ENCODE measurements around the gene ADAMTS14. TPM values are rescaled to one million over a fixed set of nuclear protein-coding genes. Genes with fewer than 3 reads are reported as not detected.

ADAMTS14 gene
- total RNA-seq, 1 donor from 2014 or later = not detected

DNA sequence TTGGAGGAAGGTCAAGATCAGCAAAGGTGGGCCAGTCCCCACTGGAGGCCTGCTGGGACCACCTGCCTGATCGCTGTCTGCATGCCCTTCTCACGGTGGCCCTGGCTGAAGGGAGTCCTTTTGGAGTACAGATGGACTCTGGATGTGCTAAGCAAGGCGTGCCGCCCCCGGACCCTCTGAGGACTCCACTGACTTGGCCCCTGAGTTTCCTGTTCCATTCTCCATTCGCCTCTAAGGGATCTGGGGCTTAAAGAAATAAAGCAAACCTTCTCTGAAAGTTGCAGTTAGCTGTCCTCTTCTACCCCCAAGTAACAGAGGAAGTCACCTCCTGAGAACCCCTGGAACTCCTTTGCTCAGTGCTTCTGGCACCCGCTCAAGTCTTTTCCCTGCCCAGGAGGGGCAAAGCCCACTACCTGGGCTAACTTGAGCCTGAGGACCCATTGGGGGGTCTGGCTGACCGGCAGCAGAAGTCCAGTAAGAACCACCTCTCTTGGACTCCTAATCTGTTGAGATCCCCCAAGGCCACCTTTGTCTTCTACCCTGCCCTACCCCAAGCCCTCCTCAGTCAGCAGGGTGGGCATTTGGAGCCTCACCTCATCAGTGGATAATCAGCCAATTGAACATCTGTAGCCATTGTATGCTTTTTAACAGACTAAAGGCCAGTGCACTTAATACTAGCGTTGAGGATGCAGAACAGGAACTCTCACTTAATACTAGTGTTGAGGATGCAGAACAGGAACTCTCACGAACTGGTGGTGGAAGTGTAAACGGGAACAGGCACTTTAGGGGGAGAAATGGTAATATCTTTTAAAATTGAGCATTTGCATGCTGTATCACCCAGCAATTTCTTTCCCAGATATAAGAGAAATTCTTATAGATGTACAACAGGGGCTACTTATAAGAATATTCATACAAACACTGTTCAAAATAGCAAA, 110.7 kb downstream of the ADAMTS14 start:
- DNase-seq (ENCODE audit: low read depth in 2 of 2) = no peak

DNA sequence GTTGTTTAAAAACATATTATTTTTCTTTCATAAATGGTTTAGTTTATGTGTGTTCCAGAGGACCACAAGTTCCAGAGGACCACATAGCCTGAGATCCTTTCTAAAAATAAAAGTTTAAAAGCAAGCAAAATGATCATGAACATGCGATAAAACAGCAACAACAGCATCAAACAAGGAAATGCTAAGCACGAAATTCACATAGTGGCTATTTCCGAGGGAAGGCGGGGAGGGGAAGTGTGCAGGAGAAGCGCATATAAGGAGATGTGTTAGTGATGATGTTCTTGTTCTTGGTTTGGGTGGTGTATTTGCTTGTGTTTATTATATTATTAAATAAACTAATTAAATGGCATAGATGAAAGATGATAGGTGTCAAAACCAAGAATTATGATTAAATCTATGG, 111.7 kb downstream of the ADAMTS14 start:
- no peak for DNase-seq (ENCODE audit: low read depth in 2 of 2)

DNA sequence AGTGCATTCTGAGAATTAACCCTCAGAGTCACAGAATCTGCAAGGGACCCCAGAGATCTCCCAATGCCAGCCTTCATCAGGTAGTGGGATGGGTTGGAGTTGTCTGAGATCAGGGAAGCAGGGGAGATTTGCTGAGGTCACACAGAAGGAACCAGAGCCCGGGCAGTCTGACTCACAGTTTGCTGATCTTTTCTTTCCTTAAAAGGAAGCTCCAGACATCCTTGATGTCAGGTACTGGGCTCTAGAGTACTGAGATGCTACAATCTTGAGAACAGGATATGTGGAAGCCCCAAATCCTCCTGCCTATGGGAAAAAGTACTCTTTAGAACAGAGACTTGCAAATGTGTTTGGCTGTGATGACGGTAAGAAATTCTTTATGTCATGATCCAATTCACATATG, 112.2 kb downstream of the ADAMTS14 start:
- no peak for DNase-seq (ENCODE audit: low read depth in 2 of 2)

DNA sequence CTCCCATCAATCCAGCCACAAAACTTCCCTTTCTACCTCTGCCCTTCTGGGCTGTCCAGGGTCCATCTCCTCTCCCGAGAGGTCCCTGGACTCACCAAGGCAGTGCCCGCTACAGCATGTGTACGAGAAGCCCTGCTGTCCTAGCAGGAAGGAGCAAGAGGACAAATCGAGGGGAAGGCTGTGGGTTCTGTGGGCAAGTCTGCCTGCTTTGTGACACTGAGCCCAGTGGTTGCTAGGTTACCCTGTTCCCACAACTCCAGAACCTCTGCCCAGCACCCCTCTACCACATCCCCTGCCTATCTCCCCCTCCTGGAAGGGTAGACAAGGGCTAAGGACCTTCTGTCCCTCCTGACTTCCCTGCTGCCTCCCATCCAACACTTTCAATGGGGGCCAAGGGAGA, 112.9 kb downstream of the ADAMTS14 start, which contains the start of gene TBATA:
TBATA (minus strand) TSS at position 188 of the 400 bp plus-strand sequence. CDS start 1,998 bp downstream, outside the sequence.
- no peak for DNase-seq (ENCODE audit: low read depth in 2 of 2)

DNA sequence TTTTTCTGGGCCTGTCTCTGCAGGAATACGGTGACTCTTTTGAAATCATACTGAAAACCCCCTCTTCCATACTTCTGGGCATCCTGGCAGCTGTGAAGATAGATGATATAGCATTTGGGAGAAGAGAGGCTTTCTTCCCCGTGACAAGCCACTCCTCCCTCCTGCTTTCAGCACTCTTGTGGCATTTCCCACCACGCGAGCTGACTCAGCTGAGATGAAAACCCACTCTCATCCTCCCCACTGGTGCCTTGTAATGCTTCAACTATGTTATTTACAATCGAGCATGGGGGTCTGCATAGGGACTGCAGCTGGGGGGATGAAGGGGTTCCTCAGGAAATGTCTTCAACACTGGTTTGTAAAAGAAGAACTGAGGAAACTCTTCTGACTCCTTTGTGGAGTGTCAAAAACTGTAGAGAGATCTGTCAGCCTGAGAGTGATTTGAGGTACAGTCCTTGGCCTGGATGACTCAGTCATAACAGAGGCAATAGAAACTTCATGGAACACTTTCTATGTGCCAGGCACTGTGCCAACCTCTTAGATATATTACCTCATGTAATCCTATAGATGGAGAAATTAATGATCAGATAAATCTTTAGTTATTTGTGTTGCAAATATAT, 114.6 kb downstream of the ADAMTS14 start:
- peak in 1 of 2 donors; percentile 11 for DNase-seq (ENCODE audit: low read depth in 2 of 2)

DNA sequence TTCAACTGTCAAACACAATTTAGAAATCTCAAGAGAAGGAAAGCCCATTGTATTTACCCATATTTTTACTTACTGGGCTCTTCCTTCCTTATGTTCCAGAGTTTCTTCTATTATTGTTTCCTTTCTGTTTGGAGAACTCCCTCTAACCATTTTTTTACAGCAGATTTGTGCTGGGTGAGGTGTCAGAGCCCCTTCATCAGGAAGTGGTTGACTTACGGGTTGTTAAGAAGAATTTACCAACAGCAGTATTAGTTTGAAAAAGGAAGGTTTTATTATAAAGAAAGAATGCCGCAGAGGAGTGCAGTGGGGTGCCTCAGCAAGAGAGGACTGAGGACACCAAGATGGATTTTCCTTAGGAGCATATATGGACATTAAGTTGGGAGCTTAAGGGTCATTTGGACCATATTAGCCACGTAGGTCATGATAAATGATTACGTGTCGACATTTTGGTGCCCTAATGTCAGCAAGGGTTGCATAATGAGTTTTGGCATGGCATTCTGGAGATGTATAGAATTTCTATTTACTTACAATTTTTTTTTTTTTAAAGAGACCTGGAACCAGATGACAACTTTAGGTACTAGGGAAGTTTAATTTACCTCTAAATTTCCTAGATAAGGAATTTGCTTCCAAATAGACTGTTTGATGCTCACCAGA, 119.2 kb downstream of the ADAMTS14 start:
- no peak for DNase-seq (ENCODE audit: low read depth in 2 of 2)

DNA sequence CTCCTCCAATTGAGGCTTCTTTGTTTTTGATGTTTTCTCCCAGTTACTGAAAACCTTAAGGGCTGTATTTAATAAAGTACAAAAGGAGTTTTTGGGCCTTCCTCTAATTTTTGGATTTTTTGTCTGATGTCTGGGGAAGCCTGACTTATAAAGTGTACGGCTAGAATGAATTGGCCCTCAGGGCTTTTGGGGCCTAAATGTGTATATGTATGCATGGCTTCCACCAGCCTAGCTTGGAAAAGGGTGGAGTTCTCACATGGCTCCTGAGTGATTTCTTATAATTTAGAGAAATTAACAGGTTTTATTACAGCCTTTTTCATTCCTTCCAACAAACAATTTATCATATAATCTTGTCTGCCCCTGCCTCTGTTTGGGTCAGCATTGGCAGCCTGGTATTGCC, 123.3 kb downstream of the ADAMTS14 start:
- DNase-seq (ENCODE audit: low read depth in 2 of 2) = no peak

DNA sequence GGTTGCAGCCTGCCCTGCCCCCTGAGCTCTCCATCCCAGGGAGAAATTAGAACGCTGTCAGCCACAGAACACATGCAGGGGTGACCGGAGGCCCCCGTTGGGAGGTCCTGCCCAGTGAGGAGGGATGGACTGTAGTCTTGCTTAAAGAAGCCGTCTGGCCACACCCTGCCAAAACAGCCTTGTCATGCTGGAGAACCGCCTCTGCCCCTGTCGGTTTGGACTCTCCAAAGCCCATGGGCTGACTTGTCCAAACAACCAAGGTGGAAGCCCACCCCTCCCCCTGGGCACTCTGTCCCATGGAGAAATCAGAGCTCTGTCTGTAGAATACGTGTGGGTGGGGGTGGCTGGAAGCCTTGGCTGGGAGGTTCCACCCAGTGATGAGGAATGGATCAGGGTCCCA, 125.5 kb downstream of the ADAMTS14 start:
- DNase-seq (ENCODE audit: low read depth in 2 of 2) = no peak

DNA sequence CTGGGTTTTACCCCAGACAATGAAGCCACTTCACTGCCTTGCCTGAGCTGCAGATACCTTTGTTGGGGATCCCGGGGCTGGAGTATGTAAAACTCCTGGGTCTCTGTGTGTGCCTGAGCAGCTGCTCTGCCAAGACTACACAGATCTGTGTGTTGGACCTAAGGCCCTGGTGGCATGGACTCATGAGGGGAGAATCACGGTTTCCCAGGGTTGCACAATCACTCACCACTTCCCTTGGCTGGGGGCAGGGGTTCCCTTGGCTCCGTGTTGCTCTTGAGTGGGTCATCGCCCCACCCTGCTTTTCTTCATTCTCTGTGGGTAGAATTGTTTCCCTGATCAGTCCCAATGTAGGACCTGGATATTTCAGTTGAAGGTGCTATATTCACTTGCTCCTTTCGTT, 126.8 kb downstream of the ADAMTS14 start:
- no peak for DNase-seq (ENCODE audit: low read depth in 2 of 2)

DNA sequence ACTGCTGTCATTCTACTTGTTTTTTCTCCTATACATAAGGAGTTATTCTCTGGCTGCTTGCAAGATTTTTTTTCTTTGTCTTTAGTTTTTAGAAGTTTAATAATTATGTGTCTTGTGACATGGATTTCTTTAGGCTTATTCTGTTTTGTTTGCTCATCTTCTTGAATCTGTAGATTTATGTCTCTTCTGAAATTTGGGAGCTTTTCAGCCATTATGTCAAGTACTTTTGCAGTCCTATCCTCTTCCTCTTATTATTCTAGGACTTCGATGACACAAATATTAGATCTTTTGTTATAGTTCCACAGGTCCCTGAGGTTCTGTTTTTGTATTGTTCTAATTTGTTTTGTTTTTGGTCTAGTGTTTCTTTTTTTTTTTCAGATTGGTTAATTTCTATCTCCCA, 129.5 kb downstream of the ADAMTS14 start:
- DNase-seq (ENCODE audit: low read depth in 2 of 2) = no peak

DNA sequence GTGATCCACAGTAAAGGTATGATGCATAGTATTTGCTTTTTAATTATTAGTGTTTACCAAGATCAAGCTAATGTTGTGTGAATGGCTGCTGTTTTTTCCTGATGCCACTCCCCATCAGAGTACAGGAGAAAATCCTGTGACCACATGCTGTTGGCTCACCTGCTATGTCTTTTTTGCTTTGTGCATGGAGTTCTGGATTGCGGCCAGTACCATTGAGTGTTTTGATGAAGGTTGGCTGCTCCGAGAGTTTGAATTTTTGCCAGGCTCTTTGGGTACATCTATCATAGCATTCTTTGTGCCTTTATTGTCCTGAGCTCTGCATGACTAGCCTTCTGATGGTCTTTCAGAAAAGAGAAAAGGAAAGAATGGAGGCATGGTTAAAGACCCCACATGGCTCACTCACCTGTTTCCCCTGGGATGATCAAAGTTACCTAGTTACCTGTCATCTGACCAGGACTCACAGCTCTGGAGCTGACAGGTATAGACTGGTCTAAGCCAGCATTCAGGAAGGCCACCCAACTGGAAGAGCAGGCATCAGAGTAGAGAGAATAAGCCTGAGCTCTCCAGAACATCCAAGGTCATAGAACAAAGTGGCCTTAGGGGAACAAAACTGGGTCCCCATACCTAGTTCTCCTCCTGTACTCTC, 131.6 kb downstream of the ADAMTS14 start:
- DNase-seq (ENCODE audit: low read depth in 2 of 2) = peak in 1 of 2 donors; percentile 7

DNA sequence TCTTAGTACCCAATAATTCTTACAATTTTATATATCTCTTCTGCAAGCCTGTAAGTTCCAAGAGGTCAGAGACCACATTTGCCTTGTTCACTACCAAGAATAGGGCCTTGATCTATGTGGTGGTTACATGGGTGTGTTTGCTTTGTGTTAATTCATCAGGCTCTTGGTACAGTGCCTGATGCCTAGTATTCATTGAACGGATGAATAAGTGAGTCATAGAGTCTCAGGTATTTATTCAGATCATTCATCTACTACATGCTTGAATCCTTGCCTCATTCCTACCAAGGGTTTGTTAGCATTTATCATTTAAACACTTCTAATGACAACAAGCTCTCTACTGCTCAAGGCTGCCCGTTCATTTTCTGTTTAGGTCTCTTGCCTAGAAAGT, 132.1 kb downstream of the ADAMTS14 start:
- DNase-seq (ENCODE audit: low read depth in 2 of 2) = no peak

DNA sequence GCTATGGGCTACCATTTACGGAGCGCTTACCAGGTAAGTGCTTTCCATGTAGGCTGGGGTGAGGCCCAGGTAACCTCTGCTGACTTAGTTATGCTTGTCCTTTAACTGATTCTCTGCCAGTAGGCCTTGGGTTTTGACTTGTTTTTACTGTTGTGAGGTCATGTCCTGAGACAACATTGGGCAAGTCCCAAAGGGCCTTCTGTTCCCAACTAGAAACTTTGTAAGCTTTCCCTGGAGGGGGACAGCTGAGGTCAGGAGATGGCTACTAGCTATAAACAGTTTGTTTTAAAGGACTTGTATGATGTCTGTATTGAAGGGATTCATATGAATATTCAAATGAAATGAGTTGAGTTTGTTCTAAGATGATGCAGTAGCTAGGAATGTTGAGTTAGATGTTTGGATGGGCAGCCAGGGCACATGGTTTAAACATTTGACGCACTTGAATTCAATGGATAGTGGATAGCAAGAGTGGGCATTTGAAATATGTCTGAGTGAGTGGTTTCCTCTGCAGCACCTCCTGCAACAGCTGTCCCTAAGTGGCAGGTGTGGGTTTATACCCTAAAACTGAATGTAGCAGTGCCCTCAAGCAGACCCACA, 133.4 kb downstream of the ADAMTS14 start:
- no peak for DNase-seq (ENCODE audit: low read depth in 2 of 2)

DNA sequence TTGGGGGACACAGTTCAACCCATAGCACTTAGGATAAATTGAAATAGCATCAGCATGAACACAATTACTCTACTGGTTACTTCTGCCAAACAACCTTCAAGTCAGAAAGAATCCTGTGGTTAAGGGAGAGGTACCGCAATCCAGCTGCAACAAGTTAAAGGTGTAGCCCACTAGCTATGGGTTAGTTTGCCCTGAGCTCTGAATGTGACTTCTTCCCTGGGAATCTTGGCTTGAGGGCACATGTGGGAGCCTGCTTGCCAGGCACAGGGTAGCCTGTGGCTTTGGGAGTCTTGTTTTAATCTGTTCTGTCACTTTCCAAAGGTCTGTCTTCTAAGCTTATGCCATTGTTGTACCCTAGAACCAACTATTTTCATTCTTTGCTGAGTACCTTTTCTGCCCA, 134.5 kb downstream of the ADAMTS14 start:
- DNase-seq (ENCODE audit: low read depth in 2 of 2) = no peak

DNA sequence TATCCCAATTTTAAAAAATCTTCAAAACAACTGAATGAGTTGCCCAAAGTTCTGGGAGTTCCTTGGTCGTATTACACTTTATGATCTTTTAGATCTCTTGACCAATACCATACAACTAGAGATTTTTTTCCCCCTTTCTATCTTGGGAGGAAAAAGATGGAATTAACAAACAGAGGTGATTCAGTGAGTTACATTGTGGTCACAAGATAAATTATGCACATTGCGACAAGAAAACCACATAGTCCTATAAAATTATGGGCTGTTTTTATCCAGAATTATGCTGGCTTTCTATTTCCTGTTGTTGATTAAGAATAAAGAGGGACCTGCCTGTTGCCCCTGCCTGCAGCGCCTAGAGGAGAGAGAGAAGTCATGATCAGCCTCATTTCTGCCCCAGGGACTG, 135.2 kb downstream of the ADAMTS14 start:
- no peak for DNase-seq (ENCODE audit: low read depth in 2 of 2)

DNA sequence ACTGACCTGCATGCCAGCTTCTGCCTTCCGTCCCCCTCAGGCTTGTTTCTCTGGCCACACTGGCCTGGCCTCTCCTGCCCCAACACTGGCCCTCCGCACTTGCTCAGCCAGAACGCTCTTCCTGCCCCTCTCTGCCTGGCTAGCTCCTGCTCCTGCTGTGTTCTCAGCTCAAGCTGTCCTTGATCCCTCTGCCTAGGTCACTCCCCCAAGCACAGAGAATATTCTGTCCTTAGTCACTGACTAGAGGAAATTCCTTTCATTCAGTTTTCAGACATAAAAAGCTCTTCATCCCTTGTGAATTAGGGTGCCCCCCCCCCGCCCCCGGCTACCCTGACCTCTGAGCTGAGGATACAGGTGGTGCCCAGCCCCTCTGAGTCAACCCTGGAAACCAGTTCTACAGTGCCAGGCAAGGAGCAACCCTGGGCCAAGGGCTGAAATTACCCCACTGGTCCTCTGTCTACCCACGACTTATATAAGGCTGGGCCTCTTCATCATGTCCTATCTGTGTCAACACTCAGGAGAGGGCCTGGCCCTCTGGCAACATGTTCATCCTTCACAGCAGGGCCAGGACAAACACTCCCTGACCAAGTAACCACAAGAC, 136.8 kb downstream of the ADAMTS14 start:
- no peak for DNase-seq (ENCODE audit: low read depth in 2 of 2)

DNA sequence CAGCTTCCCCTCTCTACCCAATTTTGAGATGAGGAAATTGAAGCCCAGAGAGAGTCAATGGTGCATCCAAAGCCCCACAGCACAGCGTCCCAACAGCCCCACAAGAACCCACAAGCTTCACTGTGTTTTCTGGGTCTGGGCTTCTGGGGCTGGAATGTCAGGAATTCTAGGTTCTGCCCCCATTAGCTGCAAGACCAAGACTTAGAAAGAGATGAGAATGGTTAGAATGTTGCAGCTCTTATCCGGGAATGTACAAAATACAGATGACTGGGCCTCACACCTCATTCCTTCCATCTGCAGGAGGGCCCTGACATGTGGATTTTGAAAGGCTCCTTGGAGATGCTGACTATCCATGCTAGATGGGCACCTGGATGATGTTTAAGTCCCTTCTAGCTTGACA, 137.4 kb downstream of the ADAMTS14 start:
- DNase-seq (ENCODE audit: low read depth in 2 of 2) = no peak

DNA sequence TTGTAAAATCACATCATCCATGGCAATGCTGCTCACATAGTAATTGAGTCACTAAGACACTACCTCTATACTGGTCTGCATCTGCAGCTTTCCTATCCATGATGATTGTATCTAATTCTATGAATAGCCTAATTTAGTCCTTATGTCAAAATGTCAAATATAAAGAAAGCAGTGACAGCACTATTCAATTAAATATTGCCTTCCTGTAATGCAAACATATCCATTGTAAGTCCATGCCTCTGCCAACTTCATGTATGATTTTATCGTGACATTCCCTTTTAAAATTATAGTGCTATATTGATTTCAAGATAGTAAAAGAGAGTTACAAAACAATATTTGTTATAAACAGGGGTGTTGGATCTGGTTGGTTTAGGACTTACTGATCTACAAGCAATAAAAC, 138.7 kb downstream of the ADAMTS14 start:
- DNase-seq (ENCODE audit: low read depth in 2 of 2) = no peak

DNA sequence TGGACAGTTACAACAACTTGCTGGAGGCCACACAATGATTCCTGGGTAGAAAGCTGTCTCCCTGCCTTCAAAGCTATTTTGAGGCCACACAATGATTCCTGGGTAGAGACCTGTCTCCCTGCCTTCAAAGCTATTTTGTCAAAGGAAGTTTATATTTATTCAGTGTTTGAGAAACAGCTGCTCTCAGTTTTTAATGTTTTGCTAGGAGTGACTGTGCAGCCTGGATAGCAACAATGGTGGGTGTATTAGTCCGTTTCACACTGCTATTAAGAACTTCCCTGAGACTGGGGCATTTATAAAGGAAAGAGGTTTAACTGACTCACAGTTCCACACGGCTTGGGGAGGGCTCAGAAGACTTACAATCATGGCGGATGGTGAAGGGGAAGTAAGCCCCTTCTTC, 139.6 kb downstream of the ADAMTS14 start:
- no peak for DNase-seq (ENCODE audit: low read depth in 2 of 2)

Data from lung microvascular endothelial cell (primary cell).